HCT116 (cell line): Measurements from ENCODE around the gene ITGA7. TPM values are rescaled to one million over a fixed set of nuclear protein-coding genes. Genes with fewer than 3 reads are reported as not detected.

ENCODE experiments used
- ATAC-seq: fragments of 200-7000 bp; cut with Tn5 transposase; 2 replicates; pipeline ENCODE4 v1.9.1; 2020; ENCODE audit warnings: mild to moderate bottlenecking, moderate library complexity
- BruUV-seq: library from RNA; stranded (reverse); fragments of 400-500 nt; replicated peaks from 2 replicates; lab custom pipeline; 2021; lab: Mats Ljungman, UMichigan
- CTCF ChIA-PET: fragments of 300-600 bp; sonication (Branson Sonifier 250); formaldehyde crosslinking; loops from one replicate; lab custom pipeline; 2021; ENCODE audit warnings: antibody characterized with exemption; lab: Charles Lee
- POLR2A ChIA-PET: fragments of 300-600, 350-600 bp; sonication (Branson Sonifier 250); formaldehyde crosslinking; loops from one replicate; lab custom pipeline; 2021; ENCODE audit warnings: antibody characterized with exemption; lab: Charles Lee
- RAD21 ChIA-PET, 2 experiments: fragments of 300-600 bp; sonication (Branson Sonifier 250); formaldehyde crosslinking; loops; one replicate each; lab custom pipeline; 2023; ENCODE audit warnings: low total read pairs in 2 of 2; ENCODE audit not compliant: uncharacterized antibody in 2 of 2, unreplicated experiment in 2 of 2, low non-redundant PET in 1 of 2; lab: Charles Lee
- DNase-seq: peaks from one replicate; pipeline ENCODE4 v3.0.0-alpha.2; 2010; ENCODE audit warnings: low read depth, low spot score
- H2AFZ ChIP-seq: fragments of 200-600 bp; shearing (Covaris generic), sonication (generic); 2 replicates; pipeline ENCODE4 v1.6.1; 2017; ENCODE audit warnings: low read depth, mixed run types, mixed read lengths, antibody characterized with exemption, low read length; ENCODE audit not compliant: poor library complexity, severe bottlenecking
- H3K27ac ChIP-seq: 2 replicates; pipeline ENCODE4 v1.5.1; 2012; ENCODE audit warnings: low read depth, low read length
- H3K27me3 ChIP-seq: fragments of 200-600 bp; sonication (generic); 2 replicates; pipeline ENCODE4 v1.6.1; 2016; ENCODE audit warnings: mixed run types, low read length, mixed read lengths; ENCODE audit not compliant: insufficient read depth
- H3K36me3 ChIP-seq, 2 experiments: fragments of 200-500 bp in 1 of 2; fragments of 200-600 bp in 1 of 2; sonication (Bioruptor generic) in 1 of 2; sonication (generic) in 1 of 2; 2 replicates each; pipeline versions ENCODE4 v1.5.1 to v1.6.1; 2014 to 2016; ENCODE audit warnings: low read length in 2 of 2, inconsistent platforms in 1 of 2, mixed read lengths in 1 of 2, mixed run types in 1 of 2; ENCODE audit not compliant: insufficient read depth in 2 of 2, control insufficient read depth in 1 of 2
- H3K4me1 ChIP-seq, 2 experiments: fragments of 200-600 bp in 1 of 2; sonication (generic) in 1 of 2; 2 replicates each; pipeline versions ENCODE4 v1.5.1 to v1.6.1; 2012 to 2017; ENCODE audit warnings: low read length in 2 of 2, inconsistent platforms in 1 of 2, mild to moderate bottlenecking in 1 of 2, mixed read lengths in 1 of 2, mixed run types in 1 of 2, moderate library complexity in 1 of 2; ENCODE audit not compliant: insufficient read depth in 2 of 2, control insufficient read depth in 1 of 2
- H3K4me2 ChIP-seq: fragments of 200-600 bp; sonication (generic); 2 replicates; pipeline ENCODE4 v1.6.1; 2017; ENCODE audit warnings: mixed run types, low read length, mixed read lengths
- H3K4me3 ChIP-seq, 2 experiments: fragments of 200-600 bp in 1 of 2; sonication (generic) in 1 of 2; replicated peaks in 1 of 2; 2 replicates each; pipeline ENCODE4 v1.5.1; 2011 to 2016; ENCODE audit warnings: low read length in 2 of 2, control low read depth in 1 of 2, low read depth in 1 of 2, mild to moderate bottlenecking in 1 of 2, mixed read lengths in 1 of 2, mixed run types in 1 of 2
- H3K79me2 ChIP-seq: fragments of 200-600 bp; sonication (generic); 2 replicates; pipeline ENCODE4 v1.6.1; 2017; ENCODE audit warnings: mild to moderate bottlenecking, mixed run types, low read length, moderate library complexity, mixed read lengths; ENCODE audit not compliant: insufficient read depth
- H3K9ac ChIP-seq: fragments of 200-600 bp; sonication (generic); 2 replicates; pipeline ENCODE4 v1.6.1; 2016; ENCODE audit warnings: low read length, mixed read lengths
- H3K9me2 ChIP-seq: fragments of 200-600 bp; sonication (generic), shearing (Covaris generic); 2 replicates; pipeline ENCODE4 v1.6.1; 2017; ENCODE audit warnings: mixed run types, mild to moderate bottlenecking, moderate library complexity; ENCODE audit not compliant: insufficient read depth
- H3K9me3 ChIP-seq, 2 experiments: fragments of 200-500 bp in 1 of 2; fragments of 200-600 bp in 1 of 2; sonication (Bioruptor generic) in 1 of 2; sonication (generic) in 1 of 2; 2 replicates each; pipeline ENCODE4 v1.6.1; 2014 to 2017; ENCODE audit warnings: low read length in 2 of 2, mixed read lengths in 2 of 2, inconsistent platforms in 1 of 2, low read depth in 1 of 2, mild to moderate bottlenecking in 1 of 2, mixed run types in 1 of 2, moderate library complexity in 1 of 2; ENCODE audit not compliant: control insufficient read depth in 1 of 2, insufficient read depth in 1 of 2
- H4K20me1 ChIP-seq: fragments of 200-600 bp; sonication (generic), shearing (Covaris generic); 2 replicates; pipeline ENCODE4 v1.6.1; 2017; ENCODE audit warnings: mixed run types, mild to moderate bottlenecking, moderate library complexity; ENCODE audit not compliant: insufficient read depth
- CBX3 ChIP-seq: IDR thresholded peaks from 2 replicates; pipeline ENCODE4 v1.6.1; 2012; ENCODE audit warnings: low read depth
- EGR1 ChIP-seq: IDR thresholded peaks from 2 replicates; pipeline ENCODE4 v1.6.1; 2012; ENCODE audit warnings: low read depth
- ELF1 ChIP-seq: IDR thresholded peaks from 2 replicates; pipeline ENCODE4 v1.6.1; 2012; ENCODE audit warnings: low read depth, borderline replicate concordance
- EZH2phosphoT487 ChIP-seq: fragments of 200-600 bp; IDR thresholded peaks from 2 replicates; pipeline ENCODE4 v1.6.1; 2018; ENCODE audit warnings: antibody characterized with exemption, borderline replicate concordance
- FOSL1 ChIP-seq: IDR thresholded peaks from 2 replicates; pipeline ENCODE4 v1.6.1; 2012; ENCODE audit warnings: low read depth
- POLR2A ChIP-seq: IDR thresholded peaks from 2 replicates; pipeline ENCODE4 v1.7.0; 2011; ENCODE audit warnings: borderline replicate concordance; ENCODE audit not compliant: insufficient read depth, insufficient read length; ENCODE audit errors: extremely low read depth
- SIN3A ChIP-seq: IDR thresholded peaks from 2 replicates; pipeline ENCODE4 v1.6.1; 2012; ENCODE audit warnings: low read depth
- SP1 ChIP-seq: IDR thresholded peaks from 2 replicates; pipeline ENCODE4 v1.6.1; 2012; ENCODE audit warnings: low read depth
- ZNF274 ChIP-seq: fragments of 200-500 bp; sonication (Bioruptor generic); IDR thresholded peaks from 2 replicates; pipeline ENCODE4 v1.6.1; 2014; ENCODE audit warnings: mild to moderate bottlenecking, low read depth, low read length, inconsistent platforms
- intact Hi-C: fragments of 100-400 bp; cut with micrococcal nuclease; formaldehyde crosslinking; loops from 2 replicates; pipeline ENCODE4 v1.10.0; 2022
- total RNA-seq: library from RNA; stranded (reverse); gene quantifications from one replicate; pipeline ENCODE4 v1.2.1, GENCODE V29; 2021; ENCODE audit not compliant: unreplicated experiment
- TF ChIP-seq, protein P1 (sequence below): IDR thresholded peaks from 2 replicates; pipeline ENCODE4 v1.6.1; 2012
- TF ChIP-seq, protein P2 (sequence below): IDR thresholded peaks from 2 replicates; pipeline ENCODE4 v1.6.1; 2012; ENCODE audit warnings: low read depth
- TF ChIP-seq, protein P3 (sequence below), 3 experiments: fragments of 200-600 bp in 1 of 3; sonication (generic) in 1 of 3; IDR thresholded peaks in 2 of 3; conservative IDR thresholded peaks in 1 of 3; 2 replicates each; pipeline ENCODE4 v1.5.1; 2012 to 2017; ENCODE audit warnings: low read depth in 2 of 3, low read length in 2 of 3, antibody characterized with exemption in 1 of 3, borderline replicate concordance in 1 of 3, control low read depth in 1 of 3, mild to moderate bottlenecking in 1 of 3, mixed read lengths in 1 of 3, mixed run types in 1 of 3, moderate library complexity in 1 of 3; ENCODE audit not compliant: insufficient read depth in 1 of 3
- TF ChIP-seq, protein P4 (sequence below): IDR thresholded peaks from 2 replicates; pipeline ENCODE4 v1.6.1; 2011; ENCODE audit warnings: mild to moderate bottlenecking, low read length, moderate library complexity; ENCODE audit not compliant: insufficient replicate concordance; ENCODE audit errors: extremely low read depth

Gene ITGA7
- total RNA-seq, 1 experiment from 2014 or later = 17.8 TPM

DNA sequence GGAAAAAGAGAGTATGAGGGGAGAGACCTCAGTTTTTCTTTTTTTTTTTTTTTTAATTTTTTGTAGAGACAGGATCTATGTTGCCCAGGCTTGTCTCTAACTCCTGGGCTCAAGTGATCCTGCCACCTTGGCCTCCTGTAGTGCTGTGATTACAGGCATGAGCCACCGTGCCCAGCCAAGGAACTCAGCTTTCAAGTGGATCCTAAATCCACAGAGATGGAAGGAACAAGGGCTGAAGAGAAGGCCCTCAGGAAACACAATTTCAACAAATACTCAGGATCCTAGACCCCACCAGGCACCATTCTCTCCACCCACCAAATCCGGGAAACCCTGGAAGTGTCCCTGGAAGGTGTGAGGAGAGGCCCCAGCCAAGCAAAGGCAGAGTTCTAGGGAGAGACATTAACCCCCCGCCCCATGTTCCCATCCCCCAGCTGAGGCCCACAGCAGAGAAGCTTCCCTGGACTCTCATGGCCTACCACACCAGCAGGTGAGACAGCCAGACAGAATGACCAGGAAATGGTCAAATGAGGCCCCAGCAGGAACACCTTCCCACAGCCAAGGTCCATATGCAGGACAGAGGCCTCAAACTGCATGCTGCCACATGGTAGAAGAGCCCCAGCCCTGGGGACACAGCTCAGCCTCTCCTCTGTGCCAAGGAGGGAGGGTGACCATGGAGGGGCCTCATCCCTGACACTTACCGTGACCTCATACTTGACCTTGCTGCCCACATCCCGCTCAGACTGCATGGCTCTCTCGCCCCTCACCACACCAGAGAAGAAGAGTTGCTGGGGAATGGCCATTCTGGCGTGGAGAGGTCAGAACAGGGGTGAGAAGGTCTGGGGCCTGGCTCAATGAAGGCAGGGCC lies 14.1 kb downstream of the ITGA7 start:
- Histone ChIP-seq H3K36me3 (no peaks in the 10 kb centered on the region), H3K9me3 (no peaks in the 10 kb centered on the region), H3K9ac (no peak overlapping the region), H3K4me3 (no peak overlapping the region), H3K9me2 (no peaks in the 10 kb centered on the region), H3K4me1 (no peaks in the 10 kb centered on the region), H3K79me2 (no peaks in the 10 kb centered on the region), H2AFZ (no peak overlapping the region), H3K27me3 (no peaks in the 10 kb centered on the region), H4K20me1 (no peaks in the 10 kb centered on the region), H3K4me2 (no peak overlapping the region), H3K27ac (no peak overlapping the region)
- POLR2A ChIA-PET = no interaction called here
- CTCF ChIA-PET = no interaction called here
- DNase-seq (no peak), ATAC-seq (no peak)
- RAD21 ChIA-PET = no interaction called here
- intact Hi-C loops = no loop called here
- no TSS peak for BruUV-seq
- TF ChIP-seq ZNF274 (no peak), SIN3A (no peak), CBX3 (no peak), FOSL1 (no peak), POLR2A (no peak), ELF1 (no peak), SP1 (no peak), EZH2phosphoT487 (no peak), EGR1 (no peak)
- TF ChIP-seq, protein P1, sequence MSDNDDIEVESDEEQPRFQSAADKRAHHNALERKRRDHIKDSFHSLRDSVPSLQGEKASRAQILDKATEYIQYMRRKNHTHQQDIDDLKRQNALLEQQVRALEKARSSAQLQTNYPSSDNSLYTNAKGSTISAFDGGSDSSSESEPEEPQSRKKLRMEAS = no peak
- TF ChIP-seq, protein P2, sequence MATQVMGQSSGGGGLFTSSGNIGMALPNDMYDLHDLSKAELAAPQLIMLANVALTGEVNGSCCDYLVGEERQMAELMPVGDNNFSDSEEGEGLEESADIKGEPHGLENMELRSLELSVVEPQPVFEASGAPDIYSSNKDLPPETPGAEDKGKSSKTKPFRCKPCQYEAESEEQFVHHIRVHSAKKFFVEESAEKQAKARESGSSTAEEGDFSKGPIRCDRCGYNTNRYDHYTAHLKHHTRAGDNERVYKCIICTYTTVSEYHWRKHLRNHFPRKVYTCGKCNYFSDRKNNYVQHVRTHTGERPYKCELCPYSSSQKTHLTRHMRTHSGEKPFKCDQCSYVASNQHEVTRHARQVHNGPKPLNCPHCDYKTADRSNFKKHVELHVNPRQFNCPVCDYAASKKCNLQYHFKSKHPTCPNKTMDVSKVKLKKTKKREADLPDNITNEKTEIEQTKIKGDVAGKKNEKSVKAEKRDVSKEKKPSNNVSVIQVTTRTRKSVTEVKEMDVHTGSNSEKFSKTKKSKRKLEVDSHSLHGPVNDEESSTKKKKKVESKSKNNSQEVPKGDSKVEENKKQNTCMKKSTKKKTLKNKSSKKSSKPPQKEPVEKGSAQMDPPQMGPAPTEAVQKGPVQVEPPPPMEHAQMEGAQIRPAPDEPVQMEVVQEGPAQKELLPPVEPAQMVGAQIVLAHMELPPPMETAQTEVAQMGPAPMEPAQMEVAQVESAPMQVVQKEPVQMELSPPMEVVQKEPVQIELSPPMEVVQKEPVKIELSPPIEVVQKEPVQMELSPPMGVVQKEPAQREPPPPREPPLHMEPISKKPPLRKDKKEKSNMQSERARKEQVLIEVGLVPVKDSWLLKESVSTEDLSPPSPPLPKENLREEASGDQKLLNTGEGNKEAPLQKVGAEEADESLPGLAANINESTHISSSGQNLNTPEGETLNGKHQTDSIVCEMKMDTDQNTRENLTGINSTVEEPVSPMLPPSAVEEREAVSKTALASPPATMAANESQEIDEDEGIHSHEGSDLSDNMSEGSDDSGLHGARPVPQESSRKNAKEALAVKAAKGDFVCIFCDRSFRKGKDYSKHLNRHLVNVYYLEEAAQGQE = no peak
- TF ChIP-seq, protein P3, sequence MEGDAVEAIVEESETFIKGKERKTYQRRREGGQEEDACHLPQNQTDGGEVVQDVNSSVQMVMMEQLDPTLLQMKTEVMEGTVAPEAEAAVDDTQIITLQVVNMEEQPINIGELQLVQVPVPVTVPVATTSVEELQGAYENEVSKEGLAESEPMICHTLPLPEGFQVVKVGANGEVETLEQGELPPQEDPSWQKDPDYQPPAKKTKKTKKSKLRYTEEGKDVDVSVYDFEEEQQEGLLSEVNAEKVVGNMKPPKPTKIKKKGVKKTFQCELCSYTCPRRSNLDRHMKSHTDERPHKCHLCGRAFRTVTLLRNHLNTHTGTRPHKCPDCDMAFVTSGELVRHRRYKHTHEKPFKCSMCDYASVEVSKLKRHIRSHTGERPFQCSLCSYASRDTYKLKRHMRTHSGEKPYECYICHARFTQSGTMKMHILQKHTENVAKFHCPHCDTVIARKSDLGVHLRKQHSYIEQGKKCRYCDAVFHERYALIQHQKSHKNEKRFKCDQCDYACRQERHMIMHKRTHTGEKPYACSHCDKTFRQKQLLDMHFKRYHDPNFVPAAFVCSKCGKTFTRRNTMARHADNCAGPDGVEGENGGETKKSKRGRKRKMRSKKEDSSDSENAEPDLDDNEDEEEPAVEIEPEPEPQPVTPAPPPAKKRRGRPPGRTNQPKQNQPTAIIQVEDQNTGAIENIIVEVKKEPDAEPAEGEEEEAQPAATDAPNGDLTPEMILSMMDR (IDR thresholded peaks at IDR 0.05 in 2 of 3, conservative IDR thresholded peaks at IDR 0.05 in 1 of 3; ENCODE audit: borderline replicate concordance in 1 of 3, insufficient read depth in 1 of 3, low read depth in 2 of 3, low read length in 2 of 3) = no peak
- TF ChIP-seq, protein P4, sequence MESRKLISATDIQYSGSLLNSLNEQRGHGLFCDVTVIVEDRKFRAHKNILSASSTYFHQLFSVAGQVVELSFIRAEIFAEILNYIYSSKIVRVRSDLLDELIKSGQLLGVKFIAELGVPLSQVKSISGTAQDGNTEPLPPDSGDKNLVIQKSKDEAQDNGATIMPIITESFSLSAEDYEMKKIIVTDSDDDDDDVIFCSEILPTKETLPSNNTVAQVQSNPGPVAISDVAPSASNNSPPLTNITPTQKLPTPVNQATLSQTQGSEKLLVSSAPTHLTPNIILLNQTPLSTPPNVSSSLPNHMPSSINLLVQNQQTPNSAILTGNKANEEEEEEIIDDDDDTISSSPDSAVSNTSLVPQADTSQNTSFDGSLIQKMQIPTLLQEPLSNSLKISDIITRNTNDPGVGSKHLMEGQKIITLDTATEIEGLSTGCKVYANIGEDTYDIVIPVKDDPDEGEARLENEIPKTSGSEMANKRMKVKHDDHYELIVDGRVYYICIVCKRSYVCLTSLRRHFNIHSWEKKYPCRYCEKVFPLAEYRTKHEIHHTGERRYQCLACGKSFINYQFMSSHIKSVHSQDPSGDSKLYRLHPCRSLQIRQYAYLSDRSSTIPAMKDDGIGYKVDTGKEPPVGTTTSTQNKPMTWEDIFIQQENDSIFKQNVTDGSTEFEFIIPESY = no peak
